HepG2 (cell line): ENCODE results near the gene FAM78B. TPM values are rescaled to one million over a fixed set of nuclear protein-coding genes. Genes with fewer than 3 reads are reported as not detected.

ENCODE experiments used
- ATF2 ChIP-seq: sonication (generic); formaldehyde crosslinking; IDR thresholded peaks from 2 replicates; pipeline ENCODE4 v1.4.0; 2020; ENCODE audit warnings: missing genetic modification reagents
- HNF4A ChIP-seq: sonication (generic); formaldehyde crosslinking; IDR thresholded peaks from 2 replicates; pipeline ENCODE4 v1.4.0; 2020; ENCODE audit warnings: missing genetic modification reagents
- HOXA3 ChIP-seq: sonication (generic); formaldehyde crosslinking; IDR thresholded peaks from 2 replicates; pipeline ENCODE4 v1.5.0; 2020; ENCODE audit warnings: missing genetic modification reagents
- MYPOP ChIP-seq: sonication (generic); formaldehyde crosslinking; IDR thresholded peaks from 2 replicates; pipeline ENCODE4 v1.8.1; 2023; ENCODE audit warnings: mild to moderate bottlenecking, moderate library complexity, missing genetic modification reagents
- PREB ChIP-seq: sonication (generic); formaldehyde crosslinking; IDR thresholded peaks from 2 replicates; pipeline ENCODE4 v1.4.0; 2020; ENCODE audit warnings: missing genetic modification reagents
- SIN3A ChIP-seq: IDR thresholded peaks from 2 replicates; pipeline ENCODE4 v1.6.1; 2011; ENCODE audit warnings: low read depth, mild to moderate bottlenecking, control low read depth, low read length, borderline replicate concordance
- ZNF687 ChIP-seq: sonication (generic); formaldehyde crosslinking; IDR thresholded peaks from 2 replicates; pipeline ENCODE4 v1.5.1; 2020; ENCODE audit warnings: mild to moderate bottlenecking, missing genetic modification reagents, moderate library complexity
- polyA plus RNA-seq, 8 experiments: library from polyadenylated mRNA; depleted of rRNA in 3 of 8; stranded (reverse) in 7 of 8; unstranded in 1 of 8; fragments of >200 nt; fragmentation: Illumina TruSeq in 4 of 8; extraction: Trizol in 4 of 8; gene quantifications; 2 replicates each; pipeline versions ENCODE4 v1.2.1 to v1.2.3, GENCODE V29; 2011 to 2016; ENCODE audit warnings: low read depth in 4 of 8, missing spikeins in 1 of 8, mixed read lengths in 1 of 8; ENCODE audit not compliant: insufficient read depth in 1 of 8
- total RNA-seq, 5 experiments: library from RNA; depleted of rRNA; stranded (reverse); fragments of >200 nt; fragmentation: Illumina TruSeq; extraction: Trizol; gene quantifications; 2 replicates each; pipeline ENCODE4 v1.2.3, GENCODE V29; 2016; ENCODE audit warnings: low read depth in 1 of 5

The FAM78B gene
- total and polyA plus RNA-seq, 2 of the 13 experiments (the other 11 are each of a cell fraction or from before 2014, with no cell fraction given): 0.22 to 0.31 TPM

GRCh38 chr1:166189126-166189525, 22.3 kb upstream of the FAM78B start (continued):
- no peak for TF ChIP-seq ATF2 (CRISPR knock-in tag)
- TF ChIP-seq HOXA3 (CRISPR knock-in tag): no peak
- TF ChIP-seq HNF4A: no peak
- no peak for TF ChIP-seq ZNF687 (CRISPR knock-in tag)
- no peak for TF ChIP-seq PREB
- no peak for TF ChIP-seq SIN3A
- TF ChIP-seq MYPOP (CRISPR knock-in tag): no peak
- TF ChIP-seq, all 625 proteins: peak for 0
